ENCODE data around the gene KDM2B.

KDM2B gene

GRCh38 chr12:121468499-121468801 is 112.4 kb downstream of the KDM2B start:
- Histone ChIP-seq H3K4me3 (no peak overlapping the region), H3K27ac (no peak overlapping the region)
- no peak for TF ChIP-seq CTCF (IDR thresholded peaks at IDR 0.05)
- DNase-seq (ENCODE audit: low spot score): no peak

- Histone ChIP-seq H3K4me3 (peak overlapping the region; percentile 75), H3K27ac (peak overlapping the region in 1 of 2 donors; percentile 90)
- no peak for TF ChIP-seq CTCF (IDR thresholded peaks at IDR 0.05)
- DNase-seq (ENCODE audit: low spot score): no peak
Observed at GRCh38 chr12:121467638-121468498, 113.0 kb downstream of the KDM2B start.

GRCh38 chr12:121466794-121467637 is 113.8 kb downstream of the KDM2B start:
- Histone ChIP-seq H3K27ac (peak overlapping the region; percentile 69 to 90), H3K4me3 (peak overlapping the region; percentile 75)

GRCh38 chr12:121465921-121466793 is 114.7 kb downstream of the KDM2B start:
- DNase-seq (ENCODE audit: low spot score): no peak
- no peak for TF ChIP-seq CTCF (IDR thresholded peaks at IDR 0.05)
- Histone ChIP-seq H3K27ac (peak overlapping the region in 1 of 2 donors; percentile 90), H3K4me3 (peak overlapping the region; percentile 75)

More at GRCh38 chr12:121466794-121467637, 113.8 kb downstream of the KDM2B start:
- peak; percentile 91 for DNase-seq (ENCODE audit: low spot score)
- TF ChIP-seq CTCF (IDR thresholded peaks at IDR 0.05): no peak

- H3K27ac ChIP-seq: no peak overlapping the region
- no peak for DNase-seq (ENCODE audit: low spot score)
- no peak overlapping the region for H3K4me3 ChIP-seq
- no peak for TF ChIP-seq CTCF (IDR thresholded peaks at IDR 0.05)
Observed at GRCh38 chr12:121464331-121464730, 116.5 kb downstream of the KDM2B start.

- Histone ChIP-seq H3K4me3 (no peak overlapping the region), H3K27ac (no peak overlapping the region)
- TF ChIP-seq CTCF (IDR thresholded peaks at IDR 0.05): no peak
- DNase-seq (ENCODE audit: low spot score): no peak
Observed at GRCh38 chr12:121461048-121461447, 119.8 kb downstream of the KDM2B start.
